ENCODE measurements around the gene MYH9. TPM values are rescaled to one million over a fixed set of nuclear protein-coding genes. Genes with fewer than 3 reads are reported as not detected.

Gene MYH9
- polyA plus RNA-seq, 1 donor from 2014 or later, result 7.1 TPM

GRCh38 chr22:36296690-36297089, 91.1 kb downstream of the MYH9 start:
- no peak overlapping the region for H2AFZ ChIP-seq (ENCODE audit: low read depth, low read length)
- no peaks in the 10 kb centered on the region for H3K9me3 ChIP-seq (ENCODE audit: low read length)
- H3K79me2 ChIP-seq (replicated peaks; ENCODE audit: insufficient read depth, low read length), result no peaks in the 10 kb centered on the region
- H3K9me2 ChIP-seq (ENCODE audit: insufficient read depth, low read length), result no peaks in the 10 kb centered on the region
- TF ChIP-seq RAD21 (conservative IDR thresholded peaks at IDR 0.05) (no peak), MXI1 (conservative IDR thresholded peaks at IDR 0.05; ENCODE audit: poor library complexity, severe bottlenecking) (no peak), CTCF (IDR thresholded peaks at IDR 0.05; ENCODE audit: poor library complexity, severe bottlenecking) (no peak), TAF1 (IDR thresholded peaks at IDR 0.05; ENCODE audit: low read depth) (no peak), EZH2 (IDR thresholded peaks at IDR 0.05; ENCODE audit: borderline replicate concordance, insufficient read depth, low read length, poor library complexity, severe bottlenecking) (no peak), SMC3 (conservative IDR thresholded peaks at IDR 0.05; ENCODE audit: poor library complexity) (no peak), REST (IDR thresholded peaks at IDR 0.05; ENCODE audit: borderline replicate concordance) (no peak), EP300 (conservative IDR thresholded peaks at IDR 0.05; ENCODE audit: poor library complexity, severe bottlenecking) (no peak), POLR2AphosphoS5 (IDR thresholded peaks at IDR 0.05) (no peak)
- no peaks in the 10 kb centered on the region for H3K36me3 ChIP-seq (ENCODE audit: insufficient read depth, low read length)
- no peak overlapping the region for H3K9ac ChIP-seq (ENCODE audit: low read length)
- H3F3A ChIP-seq (ENCODE audit: insufficient read depth, low read length, poor library complexity, severe bottlenecking), result no peaks in the 10 kb centered on the region
- no peaks in the 10 kb centered on the region for H3K27me3 ChIP-seq (ENCODE audit: insufficient read depth, low read depth, low read length)
- H3K4me3 ChIP-seq (ENCODE audit: low read length), result no peak overlapping the region
- no peak overlapping the region for H3K27ac ChIP-seq (ENCODE audit: low read length)
- H3K4me2 ChIP-seq (ENCODE audit: low read length), result no peak overlapping the region
- H4K20me1 ChIP-seq (ENCODE audit: insufficient read depth), result no peaks in the 10 kb centered on the region

GRCh38 chr22:36295247-36295646, 92.5 kb downstream of the MYH9 start:
- H4K20me1 ChIP-seq (ENCODE audit: insufficient read depth), result no peaks in the 10 kb centered on the region
- no peaks in the 10 kb centered on the region for H3K79me2 ChIP-seq (replicated peaks; ENCODE audit: insufficient read depth, low read length)
- TF ChIP-seq CTCF (IDR thresholded peaks at IDR 0.05; ENCODE audit: poor library complexity, severe bottlenecking) (no peak), TAF1 (IDR thresholded peaks at IDR 0.05; ENCODE audit: low read depth) (no peak), SMC3 (conservative IDR thresholded peaks at IDR 0.05; ENCODE audit: poor library complexity) (no peak), EP300 (conservative IDR thresholded peaks at IDR 0.05; ENCODE audit: poor library complexity, severe bottlenecking) (no peak), MXI1 (conservative IDR thresholded peaks at IDR 0.05; ENCODE audit: poor library complexity, severe bottlenecking) (no peak), EZH2 (IDR thresholded peaks at IDR 0.05; ENCODE audit: borderline replicate concordance, insufficient read depth, low read length, poor library complexity, severe bottlenecking) (no peak), REST (IDR thresholded peaks at IDR 0.05; ENCODE audit: borderline replicate concordance) (no peak), POLR2AphosphoS5 (IDR thresholded peaks at IDR 0.05) (no peak), RAD21 (conservative IDR thresholded peaks at IDR 0.05) (no peak)

More at GRCh38 chr22:36295247-36295646, 92.5 kb downstream of the MYH9 start:
- no peaks in the 10 kb centered on the region for H3K36me3 ChIP-seq (ENCODE audit: insufficient read depth, low read length)
- no peaks in the 10 kb centered on the region for H3K9me2 ChIP-seq (ENCODE audit: insufficient read depth, low read length)
- H2AFZ ChIP-seq (ENCODE audit: low read depth, low read length), result no peak overlapping the region
- H3K4me2 ChIP-seq (ENCODE audit: low read length), result no peak overlapping the region
- H3K27me3 ChIP-seq (ENCODE audit: insufficient read depth, low read depth, low read length), result no peaks in the 10 kb centered on the region
- no peak overlapping the region for H3K9ac ChIP-seq (ENCODE audit: low read length)
- no peak overlapping the region for H3K27ac ChIP-seq (ENCODE audit: low read length)
- no peak overlapping the region for H3K4me3 ChIP-seq (ENCODE audit: low read length)
- no peaks in the 10 kb centered on the region for H3K9me3 ChIP-seq (ENCODE audit: low read length)
- no peaks in the 10 kb centered on the region for H3F3A ChIP-seq (ENCODE audit: insufficient read depth, low read length, poor library complexity, severe bottlenecking)
